HG02852 (cell line): ENCODE measurements around the gene TMIE.

ENCODE experiments used
- ATAC-seq: cut with Tn5 transposase; IDR thresholded peaks from one replicate; pipeline ENCODE4 v1.9.1; 2021; ENCODE audit warnings: mild to moderate bottlenecking, moderate library complexity; ENCODE audit not compliant: unreplicated experiment

TMIE gene

GRCh38 chr3:46668591-46668990, 32.6 kb upstream of the TMIE start:
- no peak for ATAC-seq

- ATAC-seq = no peak
Measured at GRCh38 chr3:46669191-46669999, 31.8 kb upstream of the TMIE start.

GRCh38 chr3:46670000-46670890, 30.9 kb upstream of the TMIE start:
- ATAC-seq = no peak

- no peak for ATAC-seq
Measured at GRCh38 chr3:46670891-46671427, 30.2 kb upstream of the TMIE start.

GRCh38 chr3:46671541-46672348, 29.4 kb upstream of the TMIE start:
- ATAC-seq = no peak

DNA sequence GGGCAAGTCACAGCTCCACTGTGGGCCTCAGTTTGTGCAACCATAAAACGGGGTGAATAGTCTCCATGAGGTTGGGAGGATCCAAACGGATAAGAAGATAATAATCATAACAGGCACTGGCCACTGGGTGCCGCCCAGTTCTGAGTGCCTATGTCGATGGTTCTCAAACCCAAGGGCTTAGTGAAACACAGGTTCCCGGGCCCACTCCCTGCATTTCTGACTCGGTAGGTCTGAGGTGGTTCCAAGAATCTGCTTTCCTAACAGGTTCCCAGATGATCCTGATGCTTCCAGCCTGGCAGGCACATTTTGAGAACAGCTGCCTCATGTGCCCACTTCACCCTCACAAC, 28.9 kb upstream of the TMIE start:
- no peak for ATAC-seq

GRCh38 chr3:46673151-46674030, 27.8 kb upstream of the TMIE start:
- ATAC-seq = no peak

DNA sequence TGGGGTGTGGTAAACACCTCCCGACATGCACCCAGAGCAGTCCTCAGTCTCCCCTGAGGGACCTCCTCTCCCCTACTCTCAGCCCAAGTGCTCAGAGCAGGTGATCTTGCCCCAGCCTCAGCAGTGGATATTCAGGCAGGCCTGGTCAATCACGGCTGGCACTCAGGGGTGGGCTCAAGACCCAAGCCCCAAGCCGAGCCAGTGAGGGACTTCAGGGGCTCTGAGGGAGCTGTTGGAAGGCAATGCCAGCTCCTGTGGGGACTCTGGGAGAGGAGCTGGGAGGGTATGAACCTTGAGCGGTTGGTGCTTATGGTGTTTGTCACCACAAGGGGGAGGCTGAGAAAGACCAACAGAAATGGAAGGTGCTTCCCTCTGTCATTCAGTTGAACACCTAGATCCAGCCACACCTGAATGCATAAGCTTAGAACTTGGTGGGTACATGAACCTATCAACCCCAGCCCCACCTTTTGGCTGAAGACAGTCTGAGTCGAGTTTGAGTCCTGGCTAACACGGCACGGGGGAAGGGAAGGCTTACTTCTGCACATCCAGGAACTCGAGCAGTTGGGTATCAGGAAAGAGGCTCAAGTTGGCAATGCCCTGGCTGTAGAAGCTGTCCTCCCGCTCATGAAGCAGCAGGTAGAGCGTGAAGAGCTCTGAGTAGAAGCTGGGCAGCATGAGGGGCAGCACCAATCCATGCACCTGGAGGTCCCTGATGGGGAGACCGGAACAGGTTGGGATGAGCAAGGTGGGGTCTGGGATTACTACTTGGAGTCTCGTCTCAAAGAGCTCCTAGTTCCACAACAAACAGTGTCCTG, 27.0 kb upstream of the TMIE start:
- no peak for ATAC-seq

- no peak for ATAC-seq
Measured at GRCh38 chr3:46675426-46675825, 25.8 kb upstream of the TMIE start.

- ATAC-seq = no peak
Measured at GRCh38 chr3:46675843-46676567, 25.2 kb upstream of the TMIE start.

DNA sequence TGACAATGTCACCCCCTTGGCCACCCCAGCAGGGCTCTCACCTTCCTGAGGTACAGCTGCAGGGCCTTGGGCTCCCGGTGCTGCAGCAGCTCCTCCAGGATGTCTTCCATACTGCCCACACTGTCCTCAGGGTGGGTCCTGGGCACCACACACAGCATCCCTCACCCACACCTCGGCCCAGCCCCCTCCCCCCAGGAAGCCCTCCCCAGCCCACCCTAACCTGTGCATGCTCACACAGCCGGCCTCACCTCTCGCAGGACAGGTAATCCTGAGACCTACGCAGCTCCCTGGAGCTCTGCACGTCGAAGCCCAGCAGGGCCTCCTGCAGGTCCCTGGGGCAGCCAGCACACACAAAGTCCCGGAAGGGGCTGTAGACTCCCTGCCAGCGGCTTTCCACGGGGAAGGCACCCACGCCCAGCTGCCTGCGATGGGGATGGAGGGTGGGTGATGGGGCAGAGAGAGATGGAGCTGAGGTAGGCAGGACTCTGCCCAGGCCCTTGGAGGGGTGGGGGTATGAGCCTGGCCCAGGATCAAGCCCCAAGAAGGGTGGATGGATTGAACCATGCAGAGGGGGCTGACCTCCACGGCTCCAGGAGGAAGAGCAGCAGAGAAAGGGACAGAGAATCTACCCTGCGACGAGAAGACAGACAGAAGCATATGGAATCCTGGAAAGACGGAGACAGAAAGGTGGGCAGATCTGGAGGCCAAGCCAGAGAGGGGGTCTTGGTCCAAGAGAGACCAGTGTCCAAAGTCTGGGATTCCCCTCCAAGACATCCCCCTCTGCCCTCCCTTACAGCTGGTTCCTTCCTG, 24.4 kb upstream of the TMIE start:
- ATAC-seq = no peak

- no peak for ATAC-seq
Measured at GRCh38 chr3:46677411-46677726, 23.8 kb upstream of the TMIE start.

- ATAC-seq = no peak
Measured at GRCh38 chr3:46678280-46678679, 22.9 kb upstream of the TMIE start.

DNA sequence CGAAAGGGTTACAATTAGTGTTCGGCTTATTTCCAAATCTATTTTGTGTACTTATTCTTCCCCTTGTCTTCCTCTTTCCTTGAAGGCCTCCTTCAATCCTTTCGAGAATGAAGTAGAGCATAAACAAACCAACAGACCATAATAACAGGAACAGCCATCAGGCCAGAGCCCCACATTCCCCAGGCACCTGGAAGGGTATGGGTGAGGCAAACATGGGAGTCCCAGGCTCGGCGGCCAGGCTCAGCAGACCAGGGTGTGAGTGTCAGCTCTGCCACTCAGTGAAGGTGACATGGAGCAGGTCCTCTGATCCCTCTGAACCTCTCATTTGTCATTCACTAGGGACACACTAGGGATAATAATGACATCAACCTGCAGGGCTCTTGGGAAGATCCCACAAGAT, 21.5 kb upstream of the TMIE start:
- no peak for ATAC-seq

DNA sequence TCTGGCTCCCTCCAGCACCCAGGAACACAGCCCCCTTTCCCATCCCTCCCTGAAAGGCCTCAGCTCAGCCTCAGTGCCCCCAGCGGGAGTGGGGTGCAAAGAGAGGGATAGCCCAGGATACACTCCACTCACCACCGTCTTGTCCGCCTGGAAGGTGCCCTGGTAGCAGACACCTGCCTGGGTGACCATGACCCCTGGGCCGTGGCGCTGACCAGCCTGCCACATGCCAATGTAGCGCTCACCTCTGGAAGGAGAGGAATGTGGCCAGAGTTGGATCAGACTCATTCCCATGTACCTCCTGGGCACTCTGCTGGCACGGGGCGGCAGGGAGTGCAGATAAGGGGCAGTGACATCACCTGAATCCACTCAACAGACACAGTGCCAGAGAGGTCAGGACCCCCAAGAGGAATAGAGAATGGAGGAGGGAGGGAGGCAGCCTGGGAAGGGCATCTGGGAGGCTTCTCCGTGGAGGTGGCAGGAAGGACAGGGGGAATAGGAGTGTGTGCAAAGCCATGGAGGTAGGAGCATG, 20.8 kb upstream of the TMIE start:
- no peak for ATAC-seq

GRCh38 chr3:46681387-46681786, 19.8 kb upstream of the TMIE start:
- no peak for ATAC-seq

DNA sequence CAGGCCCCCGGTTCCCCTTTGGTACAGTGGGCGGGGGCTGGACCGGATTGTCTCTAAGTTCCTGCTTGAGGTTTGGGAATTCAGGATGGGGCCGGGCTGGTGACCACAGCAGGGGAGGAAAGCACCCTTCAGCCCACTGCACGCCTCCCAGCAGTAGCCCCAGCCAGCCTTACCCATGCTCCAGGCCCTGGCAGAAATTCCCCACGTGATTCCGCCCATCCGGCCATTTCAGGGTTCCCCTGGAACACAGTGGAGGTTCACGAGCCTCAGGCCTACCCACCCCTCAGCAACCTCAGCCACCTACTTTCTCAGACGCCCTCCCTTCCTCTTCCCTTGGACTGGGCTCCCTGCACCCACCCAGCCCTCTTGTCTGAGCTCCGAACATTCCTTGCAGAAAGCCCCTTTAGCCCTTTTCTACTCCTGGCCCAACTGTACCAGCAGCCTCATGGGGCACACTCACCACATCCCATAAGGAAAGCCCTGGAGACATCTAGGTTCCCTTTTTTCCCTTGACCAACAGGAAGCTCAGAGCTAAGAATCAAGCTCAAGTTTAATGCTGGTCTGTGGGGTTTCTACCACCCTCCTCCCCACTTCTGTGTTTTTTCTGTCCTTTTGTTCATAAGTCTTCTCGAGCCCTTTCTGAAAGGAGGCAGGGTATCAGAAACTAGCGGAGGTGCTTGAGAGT, 19.2 kb upstream of the TMIE start:
- no peak for ATAC-seq
